GM18517 (cell line): ENCODE results near the gene TMEM138.

Experiments used
- ATAC-seq: cut with Tn5 transposase; IDR thresholded peaks from one replicate; pipeline ENCODE4 v1.9.1; 2021; ENCODE audit warnings: mild to moderate bottlenecking, moderate library complexity; ENCODE audit not compliant: unreplicated experiment

TMEM138 gene

GRCh38 chr11:61404103-61404502, 41.9 kb downstream of the TMEM138 start:
- no peak for ATAC-seq

GRCh38 chr11:61404641-61405040, 42.5 kb downstream of the TMEM138 start:
- ATAC-seq = no peak

- no peak for ATAC-seq
These were observed 43.9 kb downstream of the TMEM138 start for GRCh38 chr11:61406067-61406466.

- ATAC-seq = no peak
These were observed 45.0 kb downstream of the TMEM138 start for GRCh38 chr11:61406991-61407728.

- no peak for ATAC-seq
These were observed 49.4 kb downstream of the TMEM138 start for GRCh38 chr11:61411589-61411988.

GRCh38 chr11:61413496-61413895, 51.3 kb downstream of the TMEM138 start:
- no peak for ATAC-seq

GRCh38 chr11:61414547-61414946, 52.4 kb downstream of the TMEM138 start:
- ATAC-seq = no peak

GRCh38 chr11:61415381-61415780, 53.2 kb downstream of the TMEM138 start:
- ATAC-seq = no peak

- ATAC-seq = no peak
These were observed 54.8 kb downstream of the TMEM138 start for GRCh38 chr11:61416941-61417340.

- ATAC-seq = no peak
These were observed 55.5 kb downstream of the TMEM138 start for GRCh38 chr11:61417670-61418069.

GRCh38 chr11:61418136-61418535, 56.0 kb downstream of the TMEM138 start:
- ATAC-seq = no peak
